ENCODE measurements around the gene THNSL1.
"Not testable (repeated sequence)": the region's sequence is repeated elsewhere in the genome, so short reads cannot be mapped to it uniquely, and the experiment has no call there.

THNSL1 gene

DNA sequence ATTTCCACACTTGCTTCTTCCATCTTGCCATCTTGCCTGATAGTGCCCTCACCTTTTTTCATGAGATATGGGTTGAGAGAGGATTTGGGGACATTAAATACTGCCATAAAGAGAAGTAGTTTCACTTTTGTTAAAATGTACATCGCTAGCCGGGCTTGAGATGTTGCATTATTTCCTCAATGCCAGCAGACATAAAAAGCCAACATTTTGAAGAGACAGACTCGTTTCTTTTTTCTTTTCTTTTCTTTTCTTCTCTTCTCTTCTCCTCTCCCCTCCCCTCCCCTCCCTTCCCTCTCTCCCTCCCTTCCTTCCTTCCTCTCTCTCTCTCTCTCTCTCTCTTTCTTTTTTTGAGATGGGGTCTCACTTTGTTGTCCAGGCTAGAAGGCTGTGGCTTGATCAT is 18.4 kb upstream of the THNSL1 start:
- TF ChIP-seq, protein P1, sequence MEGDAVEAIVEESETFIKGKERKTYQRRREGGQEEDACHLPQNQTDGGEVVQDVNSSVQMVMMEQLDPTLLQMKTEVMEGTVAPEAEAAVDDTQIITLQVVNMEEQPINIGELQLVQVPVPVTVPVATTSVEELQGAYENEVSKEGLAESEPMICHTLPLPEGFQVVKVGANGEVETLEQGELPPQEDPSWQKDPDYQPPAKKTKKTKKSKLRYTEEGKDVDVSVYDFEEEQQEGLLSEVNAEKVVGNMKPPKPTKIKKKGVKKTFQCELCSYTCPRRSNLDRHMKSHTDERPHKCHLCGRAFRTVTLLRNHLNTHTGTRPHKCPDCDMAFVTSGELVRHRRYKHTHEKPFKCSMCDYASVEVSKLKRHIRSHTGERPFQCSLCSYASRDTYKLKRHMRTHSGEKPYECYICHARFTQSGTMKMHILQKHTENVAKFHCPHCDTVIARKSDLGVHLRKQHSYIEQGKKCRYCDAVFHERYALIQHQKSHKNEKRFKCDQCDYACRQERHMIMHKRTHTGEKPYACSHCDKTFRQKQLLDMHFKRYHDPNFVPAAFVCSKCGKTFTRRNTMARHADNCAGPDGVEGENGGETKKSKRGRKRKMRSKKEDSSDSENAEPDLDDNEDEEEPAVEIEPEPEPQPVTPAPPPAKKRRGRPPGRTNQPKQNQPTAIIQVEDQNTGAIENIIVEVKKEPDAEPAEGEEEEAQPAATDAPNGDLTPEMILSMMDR (conservative IDR thresholded peaks at IDR 0.05; ENCODE audit: low read length), result no peak
- DNase-seq (ENCODE audit: low read depth), result no peak
- no peak overlapping the region for H3K4me3 ChIP-seq (ENCODE audit: low read length)

DNA sequence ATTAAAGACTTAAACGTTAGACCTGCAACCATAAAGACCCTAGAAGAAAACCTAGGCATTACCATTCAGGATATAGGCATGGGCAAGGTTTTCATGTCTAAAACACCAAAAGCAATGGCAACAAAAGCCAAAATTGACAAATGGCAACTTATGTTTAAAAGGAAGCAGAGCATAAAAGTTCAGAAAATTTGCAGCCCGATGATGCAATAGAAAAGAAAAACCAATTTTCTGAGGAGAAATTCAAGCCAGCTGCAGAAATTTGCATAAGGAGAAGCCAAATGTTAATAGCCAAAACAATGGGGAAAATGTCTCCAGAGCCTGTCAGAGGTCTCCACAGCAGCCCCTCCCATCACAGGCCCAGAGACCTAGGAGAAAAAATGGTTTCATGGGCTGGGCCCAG is 4.8 kb upstream of the THNSL1 start:
- DNase-seq (ENCODE audit: low read depth); H3K4me3 ChIP-seq (ENCODE audit: low read length): not testable (repeated sequence)

DNA sequence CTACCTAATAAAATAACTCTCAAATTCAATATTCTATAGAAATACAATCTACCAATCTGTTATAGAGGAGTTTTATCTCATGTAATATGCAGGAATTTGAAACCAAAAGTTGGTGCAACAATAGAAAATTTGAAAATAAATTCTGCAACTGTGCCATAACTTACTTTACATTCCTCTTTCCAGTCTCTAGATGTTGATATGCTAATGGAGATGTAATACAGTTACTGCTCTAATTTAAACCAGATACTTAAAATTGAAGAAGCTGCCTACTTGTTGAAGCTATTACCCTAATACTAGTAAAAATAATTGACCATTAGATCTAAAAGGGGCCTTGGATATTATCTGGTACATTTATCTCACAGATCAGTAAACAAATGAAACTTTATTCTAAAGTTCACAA is 1.8 kb upstream of the THNSL1 start:
- TF ChIP-seq, protein P1 (conservative IDR thresholded peaks at IDR 0.05; ENCODE audit: low read length), result no peak
- no peak for DNase-seq (ENCODE audit: low read depth)
- no peak overlapping the region for H3K4me3 ChIP-seq (ENCODE audit: low read length)

- peak; percentile 89 for DNase-seq (ENCODE audit: low read depth)
- TF ChIP-seq, protein P1 (conservative IDR thresholded peaks at IDR 0.05; ENCODE audit: low read length), result no peak
- H3K4me3 ChIP-seq (ENCODE audit: low read length), result peak within 1 kb of the TSS; percentile 94
These were observed 510 bp upstream of the THNSL1 start, which contains the start of gene ENKUR for GRCh38 chr10:25015828-25016375. TSS of gene ENKUR (minus strand) at chr10:25016158. CDS start at chr10:25015936, 222 bp downstream.

DNA sequence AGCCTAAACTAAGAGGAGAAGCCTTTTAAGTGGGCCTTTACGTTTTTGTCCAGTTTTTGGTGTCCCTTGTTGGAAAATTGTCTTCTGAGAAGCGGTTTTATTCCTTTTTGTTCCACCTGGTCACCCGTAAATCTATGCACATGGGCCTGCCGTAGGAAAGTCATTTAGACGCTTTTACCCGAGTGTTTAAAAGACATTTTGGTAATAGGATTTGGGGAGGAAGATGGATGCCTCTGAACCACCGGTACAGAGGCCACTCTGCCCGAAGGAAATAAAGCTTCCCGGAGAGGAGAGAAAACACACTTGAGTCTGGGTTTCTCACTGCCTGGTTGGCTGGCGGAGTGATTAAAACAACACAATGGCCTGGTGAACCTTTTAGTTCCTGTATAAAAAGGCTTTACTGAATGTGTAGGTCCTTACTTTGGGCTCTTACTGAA is 760 bp downstream of the THNSL1 start:
- peak overlapping the region; percentile 94 for H3K4me3 ChIP-seq (ENCODE audit: low read length)
- TF ChIP-seq, protein P1 (conservative IDR thresholded peaks at IDR 0.05; ENCODE audit: low read length), result no peak
- DNase-seq (ENCODE audit: low read depth), result no peak

DNA sequence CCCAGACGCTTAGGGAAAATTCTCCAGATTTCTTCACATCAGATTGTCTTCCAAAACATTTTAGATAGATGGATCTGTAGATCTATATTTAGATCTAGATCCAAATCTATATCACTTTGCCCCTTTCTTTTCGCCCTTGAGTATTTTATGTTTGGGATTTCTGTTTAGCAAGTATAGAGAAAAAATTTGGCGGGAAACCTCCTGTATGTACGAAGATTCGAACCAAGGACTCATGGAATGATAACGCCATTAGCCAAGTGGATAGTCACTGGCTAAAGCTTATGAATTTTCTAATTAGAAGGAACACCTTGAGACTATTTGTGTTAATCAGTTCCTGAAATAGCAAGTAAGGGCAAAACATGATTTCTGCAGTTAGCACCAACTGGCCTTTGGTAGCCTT is 1.2 kb downstream of the THNSL1 start:
- DNase-seq (ENCODE audit: low read depth), result no peak
- no peak overlapping the region for H3K4me3 ChIP-seq (ENCODE audit: low read length)
- TF ChIP-seq, protein P1 (conservative IDR thresholded peaks at IDR 0.05; ENCODE audit: low read length), result no peak

DNA sequence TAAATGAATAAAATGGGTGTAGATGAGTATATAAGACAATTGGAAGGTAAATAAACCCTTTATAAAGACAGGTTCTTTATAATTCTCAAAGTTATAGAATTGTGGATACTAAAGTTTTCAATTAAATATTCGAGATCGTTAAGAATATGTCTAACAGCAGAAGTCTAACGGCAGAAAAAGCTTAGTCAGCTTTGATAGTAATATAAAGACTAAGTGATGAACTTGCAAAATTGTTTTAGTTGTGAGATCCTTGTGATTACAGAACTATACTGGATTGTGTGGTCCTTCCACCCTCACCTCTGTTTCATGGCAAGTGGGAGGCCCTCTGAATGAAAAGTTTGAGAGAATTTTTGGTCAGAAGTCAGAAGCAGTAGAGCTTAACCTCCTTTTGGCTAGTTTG is 2.3 kb downstream of the THNSL1 start:
- H3K4me3 ChIP-seq (ENCODE audit: low read length), result no peak overlapping the region
- TF ChIP-seq, protein P1 (conservative IDR thresholded peaks at IDR 0.05; ENCODE audit: low read length), result no peak
- DNase-seq (ENCODE audit: low read depth), result no peak

DNA sequence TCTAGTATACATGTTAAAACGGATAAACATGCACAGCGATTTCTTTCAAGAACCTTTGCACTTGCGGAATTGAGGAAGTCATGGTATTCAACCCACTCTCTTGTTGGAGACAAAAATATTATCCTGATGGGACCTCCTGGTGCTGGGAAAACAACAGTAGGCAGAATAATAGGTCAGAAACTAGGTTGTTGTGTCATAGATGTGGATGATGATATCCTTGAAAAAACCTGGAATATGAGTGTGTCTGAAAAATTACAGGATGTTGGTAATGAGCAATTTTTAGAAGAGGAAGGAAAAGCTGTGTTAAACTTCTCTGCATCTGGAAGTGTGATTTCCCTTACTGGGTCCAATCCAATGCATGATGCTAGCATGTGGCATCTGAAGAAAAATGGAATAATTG is 6.9 kb downstream of the THNSL1 start:
- no peak for DNase-seq (ENCODE audit: low read depth)
- TF ChIP-seq, protein P1 (conservative IDR thresholded peaks at IDR 0.05; ENCODE audit: low read length), result no peak
- H3K4me3 ChIP-seq (ENCODE audit: low read length), result no peak overlapping the region
